Prostate gland (tissue), 2 donors: ENCODE measurements around the gene PHF23.

Source experiments
- POLR2A ChIP-seq: fragments of 450-650 bp; IDR thresholded peaks from one replicate; pipeline ENCODE4 v1.6.1; 2016; ENCODE audit warnings: antibody characterized with exemption, mild to moderate bottlenecking
- POLR2AphosphoS5 ChIP-seq: sonication (generic); formaldehyde crosslinking; IDR thresholded peaks from one replicate; pipeline ENCODE4 v1.6.1; 2017; ENCODE audit warnings: antibody characterized with exemption
- TF ChIP-seq, protein P1 (sequence below), 4 experiments: fragments of 200-600 bp in 2 of 4; fragments of 450-650 bp in 2 of 4; sonication (generic) in 2 of 4; IDR thresholded peaks; 1 replicate in 3 of 4; 2 replicates in 1 of 4; pipeline ENCODE4 v1.5.1; 2016 to 2019; ENCODE audit warnings: antibody characterized with exemption in 4 of 4, mild to moderate bottlenecking in 2 of 4, moderate library complexity in 2 of 4

DNA sequence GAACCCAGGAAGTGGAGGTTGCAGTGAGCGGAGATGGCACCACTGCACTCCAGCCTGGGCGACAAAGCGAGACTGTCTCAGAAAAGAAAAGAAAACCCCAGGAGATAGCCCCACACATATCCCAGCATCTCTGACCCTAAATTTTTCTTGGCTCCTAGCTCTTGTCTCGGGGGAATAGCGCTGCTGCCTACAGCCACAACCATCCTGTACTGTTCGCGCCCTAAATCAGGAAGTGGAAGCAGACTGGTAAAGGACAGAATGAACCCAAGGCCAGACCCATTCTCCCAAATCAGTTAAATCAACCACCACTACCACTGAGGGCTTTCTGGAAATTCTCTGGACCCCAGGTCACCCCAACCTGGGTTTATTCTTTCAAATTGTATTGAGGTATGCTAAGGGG is 10.6 kb upstream of the PHF23 start:
- TF ChIP-seq POLR2A (no peak), POLR2AphosphoS5 (no peak)
- TF ChIP-seq, protein P1, sequence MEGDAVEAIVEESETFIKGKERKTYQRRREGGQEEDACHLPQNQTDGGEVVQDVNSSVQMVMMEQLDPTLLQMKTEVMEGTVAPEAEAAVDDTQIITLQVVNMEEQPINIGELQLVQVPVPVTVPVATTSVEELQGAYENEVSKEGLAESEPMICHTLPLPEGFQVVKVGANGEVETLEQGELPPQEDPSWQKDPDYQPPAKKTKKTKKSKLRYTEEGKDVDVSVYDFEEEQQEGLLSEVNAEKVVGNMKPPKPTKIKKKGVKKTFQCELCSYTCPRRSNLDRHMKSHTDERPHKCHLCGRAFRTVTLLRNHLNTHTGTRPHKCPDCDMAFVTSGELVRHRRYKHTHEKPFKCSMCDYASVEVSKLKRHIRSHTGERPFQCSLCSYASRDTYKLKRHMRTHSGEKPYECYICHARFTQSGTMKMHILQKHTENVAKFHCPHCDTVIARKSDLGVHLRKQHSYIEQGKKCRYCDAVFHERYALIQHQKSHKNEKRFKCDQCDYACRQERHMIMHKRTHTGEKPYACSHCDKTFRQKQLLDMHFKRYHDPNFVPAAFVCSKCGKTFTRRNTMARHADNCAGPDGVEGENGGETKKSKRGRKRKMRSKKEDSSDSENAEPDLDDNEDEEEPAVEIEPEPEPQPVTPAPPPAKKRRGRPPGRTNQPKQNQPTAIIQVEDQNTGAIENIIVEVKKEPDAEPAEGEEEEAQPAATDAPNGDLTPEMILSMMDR (IDR thresholded peaks at IDR 0.05): no peak
